Left ventricle myocardium inferior (tissue), 1 donor: Measurements from ENCODE around the gene ZBTB7B. TPM values are rescaled to one million over a fixed set of nuclear protein-coding genes. Genes with fewer than 3 reads are reported as not detected.
A peak's percentile ranks its signal among the peaks of the same experiment; 100 is the strongest.

ENCODE experiments used
- DNase-seq: peaks from one replicate; pipeline ENCODE4 v3.0.0-alpha.2; 2020
- H3K27ac ChIP-seq: fragments of 200-600 bp; replicated peaks from 2 replicates; pipeline ENCODE4 v1.8.0; 2021
- H3K27me3 ChIP-seq: fragments of 200-600 bp; 2 replicates; pipeline ENCODE4 v1.8.0; 2021; ENCODE audit warnings: low read depth
- H3K36me3 ChIP-seq: fragments of 200-600 bp; 2 replicates; pipeline ENCODE4 v1.8.0; 2021
- H3K4me1 ChIP-seq: fragments of 200-600 bp; 2 replicates; pipeline ENCODE4 v1.8.0; 2021
- H3K4me3 ChIP-seq: fragments of 200-600 bp; 2 replicates; pipeline ENCODE4 v1.8.0; 2021; ENCODE audit warnings: mild to moderate bottlenecking, moderate library complexity
- H3K9me3 ChIP-seq: fragments of 200-600 bp; replicated peaks from 2 replicates; pipeline ENCODE4 v1.8.0; 2021
- CTCF ChIP-seq: fragments of 200-600 bp; IDR thresholded peaks from 2 replicates; pipeline ENCODE4 v1.8.0; 2021; ENCODE audit warnings: antibody characterized with exemption, mild to moderate bottlenecking, borderline replicate concordance
- intact Hi-C: fragments of 100-400 bp; cut with micrococcal nuclease; formaldehyde crosslinking; loops from one replicate; pipeline ENCODE4 v1.11.0; 2022
- total RNA-seq: library from RNA; stranded (reverse); fragmentation: NEBNext Ultra II Directional; extraction: Animal tissue kit (Norgen Biotek cat#: 25700); gene quantifications from one replicate; pipeline ENCODE4 v1.2.1, GENCODE V29; 2021
- donor health status: DM: no; HTN: yes; CAD: no; lungs with severe emphysema.

ZBTB7B gene
- total RNA-seq, 1 donor from 2014 or later, result 42.8 TPM

GRCh38 chr1:154969860-154970452 is 32.6 kb upstream of the ZBTB7B start:
- DNase-seq, result peak; percentile 32
- intact Hi-C loops, result no loop called here
- no peak for TF ChIP-seq CTCF
- H3K9me3 ChIP-seq, result no peaks in the 10 kb centered on the region
- peak overlapping the region; percentile 97 for H3K27ac ChIP-seq
- peaks cover 42% of the 10 kb centered on the region for H3K36me3 ChIP-seq
- no peaks in the 10 kb centered on the region for H3K27me3 ChIP-seq
- peaks cover 74% of the 10 kb centered on the region for H3K4me1 ChIP-seq
- peak overlapping the region; percentile 82 for H3K4me3 ChIP-seq

- H3K27ac ChIP-seq, result peak within 1 kb of the TSS; percentile 97
- H3K4me3 ChIP-seq, result peak within 1 kb of the TSS; percentile 82
- peak; percentile 94 for DNase-seq
- no peaks in the 10 kb centered on the region for H3K9me3 ChIP-seq
- H3K36me3 ChIP-seq, result peaks cover 34% of the 10 kb centered on the region
- TF ChIP-seq CTCF, result no peak
- peaks cover 82% of the 10 kb centered on the region for H3K4me1 ChIP-seq
- intact Hi-C loops, result no loop called here
- H3K27me3 ChIP-seq, result no peaks in the 10 kb centered on the region
Observed at GRCh38 chr1:154970631-154971340, 31.8 kb upstream of the ZBTB7B start, which contains the start of gene SHC1. SHC1 (minus strand) TSS chr1:154970747; CDS start chr1:154970526, 221 bp downstream.

GRCh38 chr1:154971341-154971998 is 31.1 kb upstream of the ZBTB7B start:
- DNase-seq, result peak; percentile 41
- peak overlapping the region; percentile 97 for H3K27ac ChIP-seq
- intact Hi-C loops, result no loop called here
- H3K36me3 ChIP-seq, result peaks cover 27% of the 10 kb centered on the region
- H3K4me3 ChIP-seq, result peak overlapping the region; percentile 82
- H3K9me3 ChIP-seq, result no peaks in the 10 kb centered on the region
- H3K27me3 ChIP-seq, result no peaks in the 10 kb centered on the region
- peaks cover 89% of the 10 kb centered on the region for H3K4me1 ChIP-seq
- TF ChIP-seq CTCF, result no peak

DNA sequence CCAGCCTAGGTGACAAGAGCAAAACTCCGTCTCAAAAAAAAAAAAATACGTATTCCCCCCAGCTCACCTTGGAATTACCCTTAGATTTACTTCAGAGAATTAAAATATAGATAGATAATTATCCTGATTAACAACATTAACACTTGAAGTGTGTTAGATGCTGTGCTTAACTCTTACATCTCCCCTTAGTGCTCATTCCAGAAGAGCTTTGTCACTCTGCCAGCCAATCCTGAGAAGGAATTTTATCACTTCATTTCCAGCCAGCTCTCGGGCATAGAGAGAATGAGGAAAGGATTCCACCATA is 30.4 kb upstream of the ZBTB7B start:
- H3K36me3 ChIP-seq, result peaks cover 20% of the 10 kb centered on the region
- peak overlapping the region; percentile 97 for H3K27ac ChIP-seq
- H3K27me3 ChIP-seq, result no peaks in the 10 kb centered on the region
- peaks cover 83% of the 10 kb centered on the region for H3K4me1 ChIP-seq
- no peak for TF ChIP-seq CTCF
- H3K4me3 ChIP-seq, result peak overlapping the region; percentile 82
- no peaks in the 10 kb centered on the region for H3K9me3 ChIP-seq
- intact Hi-C loops, result no loop called here
- no peak for DNase-seq

DNA sequence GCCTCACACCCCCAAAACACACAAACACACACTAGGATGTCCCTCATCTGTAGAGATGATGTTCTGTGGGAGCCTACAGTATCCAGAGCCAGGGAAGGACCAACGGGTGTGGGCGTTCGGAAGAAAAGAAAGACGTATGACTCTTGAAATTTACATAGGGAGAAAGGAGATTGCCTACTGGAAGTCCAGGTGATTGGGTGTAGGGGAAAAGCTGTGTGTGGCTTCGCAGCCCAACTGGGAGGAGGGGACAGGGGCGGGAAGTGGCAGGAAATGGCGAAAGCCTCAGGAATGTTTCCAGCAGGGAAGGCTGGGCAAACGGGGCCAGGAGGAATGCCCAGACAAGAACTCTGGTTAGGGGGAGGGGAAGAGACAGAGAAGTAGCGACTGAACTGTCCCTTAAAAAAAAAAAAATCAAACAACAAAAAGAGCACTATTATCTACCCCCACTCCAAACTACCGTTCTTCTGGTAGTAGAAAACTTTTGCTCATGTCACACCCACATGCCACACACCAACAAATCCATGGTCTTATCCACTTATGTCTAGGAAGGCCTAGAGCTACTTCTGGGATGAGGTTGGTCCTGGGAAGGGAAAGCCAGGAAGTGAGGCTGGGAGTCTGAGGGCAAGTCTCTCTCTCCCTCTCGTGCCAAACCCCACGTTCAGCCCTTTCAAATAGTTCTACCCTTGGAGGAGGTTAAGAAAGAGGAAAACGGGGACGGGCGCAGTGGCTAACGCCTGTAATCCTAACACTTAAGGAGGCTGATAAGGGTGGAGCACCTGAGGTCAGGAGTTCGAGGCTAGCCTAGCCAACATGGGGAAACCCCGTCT is 29.9 kb upstream of the ZBTB7B start:
- Histone ChIP-seq H3K27ac (peak overlapping the region; percentile 97), H3K36me3 (peaks cover 14% of the 10 kb centered on the region), H3K4me3 (peak overlapping the region; percentile 82), H3K27me3 (no peaks in the 10 kb centered on the region), H3K4me1 (peaks cover 78% of the 10 kb centered on the region), H3K9me3 (no peaks in the 10 kb centered on the region)
- no peak for TF ChIP-seq CTCF
- peak; percentile 52 for DNase-seq
- intact Hi-C loops, result no loop called here
